Astrocyte (in vitro differentiated cells and primary cell): ENCODE data around the gene ARHGAP26.

Experiments
- CTCF ChIP-seq: IDR thresholded peaks from 2 replicates; pipeline ENCODE4 v1.5.1; 2011; ENCODE audit warnings: low read depth, mild to moderate bottlenecking, inconsistent platforms, low read length, moderate library complexity; ENCODE audit not compliant: insufficient read depth
- EZH2 ChIP-seq: IDR thresholded peaks from 2 replicates; pipeline ENCODE4 v1.6.1; 2012; ENCODE audit warnings: mild to moderate bottlenecking, low read length, inconsistent platforms; ENCODE audit not compliant: insufficient read depth

- no peak for TF ChIP-seq CTCF
- TF ChIP-seq EZH2: no peak
Observed at GRCh38 chr5:142806841-142807267, 36.7 kb downstream of the ARHGAP26 start.
